Prostate gland (tissue), 2 donors: ENCODE results near the gene NAPB. TPM values are rescaled to one million over a fixed set of nuclear protein-coding genes. Genes with fewer than 3 reads are reported as not detected.

Experiments used
- DNase-seq: peaks from one replicate; pipeline ENCODE4 v3.0.0-alpha.2; 2019; ENCODE audit warnings: low spot score
- H3K27ac ChIP-seq, 2 donors: fragments of 200-600 bp; sonication (generic); 2 replicates each; pipeline ENCODE4 v1.5.1; 2017 to 2019
- H3K27me3 ChIP-seq: fragments of 200-600 bp; sonication (generic); replicated peaks from 2 replicates; pipeline ENCODE4 v1.5.1; 2019; ENCODE audit not compliant: insufficient read depth
- H3K36me3 ChIP-seq, 2 donors: fragments of 200-600 bp; sonication (generic); 1 replicate in 1 of 2; 2 replicates in 1 of 2; pipeline versions ENCODE4 v1.5.1 to v1.8.1; 2017 to 2019
- H3K4me1 ChIP-seq: fragments of 200-600 bp; sonication (generic); replicated peaks from 2 replicates; pipeline ENCODE4 v1.5.1; 2019
- H3K4me3 ChIP-seq, 2 donors: fragments of 200-600 bp; sonication (generic); 2 replicates each; pipeline ENCODE4 v1.5.1; 2017 to 2019
- H3K9me3 ChIP-seq: fragments of 200-600 bp; sonication (generic); 2 replicates; pipeline ENCODE4 v1.5.1; 2017
- POLR2A ChIP-seq: fragments of 450-650 bp; IDR thresholded peaks from one replicate; pipeline ENCODE4 v1.6.1; 2016; ENCODE audit warnings: antibody characterized with exemption, mild to moderate bottlenecking
- POLR2AphosphoS5 ChIP-seq: sonication (generic); formaldehyde crosslinking; IDR thresholded peaks from one replicate; pipeline ENCODE4 v1.6.1; 2017; ENCODE audit warnings: antibody characterized with exemption
- WGBS: methylation state at CpG from one replicate; pipeline ENCODE4 v1.1.5; 2018; 5-methylcytosine and 5-hydroxymethylcytosine counted together
- intact Hi-C: fragments of 100-400 bp; cut with DNase I; formaldehyde crosslinking; loops from one replicate; pipeline ENCODE4 v1.14.2; 2022
- total RNA-seq, 2 donors: library from RNA; depleted of rRNA; stranded (reverse); fragments of >200 nt; gene quantifications; one replicate each; pipeline ENCODE4 v1.1.0, GENCODE V29; 2016
- TF ChIP-seq, protein P1 (sequence below), 4 experiments: fragments of 200-600 bp in 2 of 4; fragments of 450-650 bp in 2 of 4; sonication (generic) in 2 of 4; IDR thresholded peaks; 1 replicate in 3 of 4; 2 replicates in 1 of 4; pipeline ENCODE4 v1.5.1; 2016 to 2019; ENCODE audit warnings: antibody characterized with exemption in 4 of 4, mild to moderate bottlenecking in 2 of 4, moderate library complexity in 2 of 4

The NAPB gene
- total RNA-seq, 2 donors from 2014 or later = 8.1 to 24.3 TPM

DNA sequence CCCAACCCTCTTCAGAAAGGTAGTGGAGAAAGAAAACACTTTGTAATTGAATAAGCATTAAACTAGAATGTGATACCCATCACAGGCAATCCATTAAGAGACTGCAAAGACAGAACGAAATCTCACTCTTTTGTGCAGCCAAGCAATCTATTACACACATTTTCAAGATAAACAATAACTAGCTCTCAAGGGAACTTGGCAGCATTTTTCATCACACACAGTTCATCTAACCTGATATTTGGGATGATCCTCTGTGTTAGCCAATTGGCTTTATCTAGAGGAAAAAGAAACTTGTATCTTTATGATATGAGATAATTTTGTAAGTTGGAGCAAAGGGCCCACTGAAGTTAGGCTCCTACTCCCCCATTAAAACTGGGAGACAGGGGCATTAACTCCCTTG is 60.8 kb downstream of the NAPB start:
- intact Hi-C loops = loop anchor here (5.0 to 10.0 kb wide), 4 partner anchors 62 to 1634 kb away; partner anchors contain the start of genes APMAP, CST9 and NAPB
- 47% methylated on average over 1 of the region's 1 CpG for WGBS
- Histone ChIP-seq H3K27ac (peak overlapping the region; percentile 97 to 98), H3K9me3 (no peaks in the 10 kb centered on the region), H3K27me3 (no peaks in the 10 kb centered on the region), H3K36me3 (no peaks in the 10 kb centered on the region), H3K4me1 (peaks cover 8% of the 10 kb centered on the region), H3K4me3 (no peak overlapping the region)
- no peak for TF ChIP-seq POLR2AphosphoS5
- TF ChIP-seq, protein P1, sequence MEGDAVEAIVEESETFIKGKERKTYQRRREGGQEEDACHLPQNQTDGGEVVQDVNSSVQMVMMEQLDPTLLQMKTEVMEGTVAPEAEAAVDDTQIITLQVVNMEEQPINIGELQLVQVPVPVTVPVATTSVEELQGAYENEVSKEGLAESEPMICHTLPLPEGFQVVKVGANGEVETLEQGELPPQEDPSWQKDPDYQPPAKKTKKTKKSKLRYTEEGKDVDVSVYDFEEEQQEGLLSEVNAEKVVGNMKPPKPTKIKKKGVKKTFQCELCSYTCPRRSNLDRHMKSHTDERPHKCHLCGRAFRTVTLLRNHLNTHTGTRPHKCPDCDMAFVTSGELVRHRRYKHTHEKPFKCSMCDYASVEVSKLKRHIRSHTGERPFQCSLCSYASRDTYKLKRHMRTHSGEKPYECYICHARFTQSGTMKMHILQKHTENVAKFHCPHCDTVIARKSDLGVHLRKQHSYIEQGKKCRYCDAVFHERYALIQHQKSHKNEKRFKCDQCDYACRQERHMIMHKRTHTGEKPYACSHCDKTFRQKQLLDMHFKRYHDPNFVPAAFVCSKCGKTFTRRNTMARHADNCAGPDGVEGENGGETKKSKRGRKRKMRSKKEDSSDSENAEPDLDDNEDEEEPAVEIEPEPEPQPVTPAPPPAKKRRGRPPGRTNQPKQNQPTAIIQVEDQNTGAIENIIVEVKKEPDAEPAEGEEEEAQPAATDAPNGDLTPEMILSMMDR (IDR thresholded peaks at IDR 0.05) = no peak
- no peak for TF ChIP-seq POLR2A
- DNase-seq = no peak

DNA sequence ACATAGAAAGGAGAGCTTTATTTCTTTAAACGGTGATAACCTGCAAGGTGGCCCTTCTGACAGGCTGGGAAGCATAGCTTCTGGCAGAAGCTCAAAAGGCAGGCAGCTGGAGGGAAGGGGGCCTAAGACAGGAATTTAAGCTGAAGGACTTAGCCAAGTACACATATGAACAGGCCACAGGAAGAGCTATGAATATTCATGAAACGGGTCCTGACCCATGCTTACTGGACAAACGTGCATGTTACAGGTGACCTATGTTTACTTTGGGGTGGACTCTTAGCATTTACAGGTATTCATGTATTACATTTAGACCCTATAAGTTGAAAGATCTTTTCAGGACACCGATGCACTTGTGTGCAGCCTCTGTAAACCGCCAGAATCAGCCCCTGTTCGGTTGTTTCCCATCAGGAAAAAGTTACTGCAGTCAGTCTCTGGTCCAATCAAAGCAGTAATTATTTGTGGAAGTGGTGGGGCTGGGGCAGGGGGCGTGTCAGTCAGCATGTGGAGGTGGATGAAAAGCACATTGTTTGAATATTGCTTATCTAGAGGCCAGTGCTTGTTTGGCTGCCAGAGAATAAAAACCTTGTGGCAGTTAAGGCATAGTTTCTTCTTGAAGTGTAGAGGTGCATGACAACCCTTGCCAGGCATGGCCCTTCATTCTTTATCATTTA is 62.2 kb downstream of the NAPB start:
- peak overlapping the region; percentile 86 to 95 for H3K27ac ChIP-seq
- H3K36me3 ChIP-seq = no peaks in the 10 kb centered on the region
- TF ChIP-seq, protein P1 (IDR thresholded peaks at IDR 0.05) = no peak
- TF ChIP-seq POLR2AphosphoS5 (no peak), POLR2A (no peak)
- 38% methylated on average over 7 of the region's 7 CpGs for WGBS
- no peak for DNase-seq
- no peaks in the 10 kb centered on the region for H3K9me3 ChIP-seq
- peaks cover 8% of the 10 kb centered on the region for H3K4me1 ChIP-seq
- H3K27me3 ChIP-seq = no peaks in the 10 kb centered on the region
- intact Hi-C loops = loop anchor here (10.0 kb wide), 1 partner anchor 1696 kb away; the partner anchor contains the start of gene ACSS1
- H3K4me3 ChIP-seq = peak overlapping the region; percentile 50 to 60

- H3K27ac ChIP-seq = peak overlapping the region; percentile 86 to 95
- WGBS = 13% methylated on average over 6 of the region's 6 CpGs
- intact Hi-C loops = loop anchor here (10.0 kb wide), 1 partner anchor 1696 kb away; the partner anchor contains the start of gene ACSS1
Observed at GRCh38 chr20:23358563-23358906, 62.8 kb downstream of the NAPB start.

DNA sequence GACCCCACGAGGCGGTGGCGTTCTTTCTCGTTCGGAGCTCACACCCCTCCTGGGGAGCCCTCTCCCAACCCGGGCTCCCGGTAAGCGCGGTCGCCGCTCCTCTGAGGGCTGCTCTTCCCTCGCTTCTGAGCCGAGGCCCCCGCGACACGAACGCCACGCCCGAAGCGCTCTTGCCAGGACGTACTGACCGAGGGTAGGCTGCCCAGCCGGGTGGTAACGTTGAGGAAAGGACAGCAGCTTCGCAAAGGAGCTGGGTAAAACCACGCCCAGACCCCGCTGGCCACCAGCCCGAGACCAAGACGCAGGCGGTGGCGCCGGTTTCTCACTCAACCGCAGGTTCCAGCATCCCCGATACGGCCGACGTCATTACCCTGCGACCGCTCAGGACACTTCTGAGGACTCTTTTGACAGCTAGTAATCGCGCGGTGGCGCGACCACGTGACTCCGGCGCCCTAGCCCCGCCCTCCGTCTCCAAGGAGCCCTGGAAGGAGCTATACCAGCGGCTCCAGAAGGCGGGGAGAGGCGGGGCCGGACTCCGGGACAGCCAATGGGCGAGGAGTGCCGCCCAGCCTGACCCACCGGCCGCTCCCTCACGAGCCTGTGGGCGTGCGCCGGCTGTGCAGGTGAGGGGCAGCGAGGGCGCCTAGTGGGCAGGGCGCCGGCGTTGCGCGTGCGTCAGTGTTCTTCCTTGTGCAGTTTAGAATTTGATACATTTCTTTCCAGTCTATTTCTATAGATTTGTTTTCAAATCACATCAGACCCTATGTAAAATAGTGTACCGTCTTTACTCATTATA is 63.3 kb downstream of the NAPB start:
- no peaks in the 10 kb centered on the region for H3K36me3 ChIP-seq
- under 1% methylated on average over 64 of the region's 71 CpGs for WGBS
- no peaks in the 10 kb centered on the region for H3K9me3 ChIP-seq
- peak overlapping the region; percentile 50 to 60 for H3K4me3 ChIP-seq
- no peaks in the 10 kb centered on the region for H3K27me3 ChIP-seq
- H3K27ac ChIP-seq = peak overlapping the region; percentile 86 to 95
- TF ChIP-seq, protein P1 (IDR thresholded peaks at IDR 0.05) = peak in 2 of 4 experiments; percentile 37 to 44
- TF ChIP-seq POLR2A (peak; percentile 68), POLR2AphosphoS5 (peak; percentile 99)
- peak; percentile 100 for DNase-seq
- H3K4me1 ChIP-seq = peaks cover 2% of the 10 kb centered on the region
- intact Hi-C loops = loop anchor here (10.0 kb wide), 1 partner anchor 1697 kb away; the partner anchor contains the start of gene ACSS1

More at GRCh38 chr20:23358563-23358906, 62.8 kb downstream of the NAPB start:
- H3K4me1 ChIP-seq = peaks cover 8% of the 10 kb centered on the region
- H3K4me3 ChIP-seq = peak overlapping the region; percentile 50 to 60
- no peaks in the 10 kb centered on the region for H3K36me3 ChIP-seq
- H3K27me3 ChIP-seq = no peaks in the 10 kb centered on the region
- no peaks in the 10 kb centered on the region for H3K9me3 ChIP-seq
- no peak for DNase-seq
- TF ChIP-seq POLR2AphosphoS5 = no peak

GRCh38 chr20:23356203-23356602 is 65.1 kb downstream of the NAPB start:
- intact Hi-C loops = loop anchor here (10.0 kb wide), 1 partner anchor 1699 kb away; the partner anchor contains the start of gene ACSS1
- 66% methylated on average over 27 of the region's 27 CpGs for WGBS
- Histone ChIP-seq H3K4me3 (no peak overlapping the region), H3K27me3 (no peaks in the 10 kb centered on the region), H3K9me3 (no peaks in the 10 kb centered on the region), H3K4me1 (peaks cover 8% of the 10 kb centered on the region), H3K27ac (no peak overlapping the region), H3K36me3 (no peaks in the 10 kb centered on the region)
- TF ChIP-seq POLR2A (no peak), POLR2AphosphoS5 (no peak)
- no peak for DNase-seq
